Gastrocnemius medialis (tissue), 4 donors: ENCODE data around the gene KAZN. TPM values are rescaled to one million over a fixed set of nuclear protein-coding genes. Genes with fewer than 3 reads are reported as not detected.

Experiments
- ATAC-seq, 2 donors: fragments of 150-250 bp; one replicate each; pipeline ENCODE4 v1.9.1; 2016
- DNase-seq, 2 donors: peaks; one replicate each; pipeline ENCODE4 v3.0.0-alpha.2; 2019
- H3K27ac ChIP-seq, 4 donors: fragments of 200-600 bp; sonication (generic); 1 replicate in 1 of 4; 2 replicates in 3 of 4; pipeline ENCODE4 v1.5.1; 2016 to 2018; ENCODE audit warnings: mild to moderate bottlenecking in 2 of 4, moderate library complexity in 1 of 4
- H3K27me3 ChIP-seq, 3 donors: fragments of 200-600 bp; sonication (generic) in 2 of 3; 1 replicate in 1 of 3; 2 replicates in 2 of 3; pipeline versions ENCODE4 v1.5.1 to v1.6.0; 2016 to 2019; ENCODE audit warnings: mild to moderate bottlenecking in 1 of 3, moderate library complexity in 1 of 3
- H3K36me3 ChIP-seq, 2 donors: fragments of 200-600 bp; sonication (generic) in 1 of 2; one replicate each; pipeline ENCODE4 v1.5.1; 2017 to 2018
- H3K4me1 ChIP-seq, 2 donors: fragments of 200-600 bp; sonication (generic) in 1 of 2; one replicate each; pipeline ENCODE4 v1.5.1; 2016 to 2017; ENCODE audit warnings: mild to moderate bottlenecking in 2 of 2
- H3K4me3 ChIP-seq, 4 donors: fragments of 200-600 bp; sonication (generic) in 3 of 4; 1 replicate in 1 of 4; 2 replicates in 3 of 4; pipeline ENCODE4 v1.5.1; 2016 to 2019; ENCODE audit warnings: mild to moderate bottlenecking in 2 of 4
- H3K9me3 ChIP-seq, 3 donors: fragments of 200-600 bp; sonication (generic) in 2 of 3; 1 replicate in 1 of 3; 2 replicates in 2 of 3; pipeline ENCODE4 v1.5.1; 2016 to 2019
- CTCF ChIP-seq, 5 experiments: fragments of 450-650 bp in 3 of 5; fragments of 200-600 bp in 2 of 5; sonication (generic) in 2 of 5; IDR thresholded peaks in 4 of 5; conservative IDR thresholded peaks in 1 of 5; 1 replicate in 4 of 5; 2 replicates in 1 of 5; pipeline ENCODE4 v1.5.1; 2016 to 2019; ENCODE audit warnings: antibody characterized with exemption in 5 of 5, mild to moderate bottlenecking in 3 of 5, moderate library complexity in 3 of 5
- POLR2A ChIP-seq, 2 donors: fragments of 450-650 bp; IDR thresholded peaks; one replicate each; pipeline ENCODE4 v1.6.1; 2017; ENCODE audit warnings: antibody characterized with exemption in 2 of 2, mild to moderate bottlenecking in 2 of 2, moderate library complexity in 2 of 2
- in situ Hi-C, 4 donors: fragments of 200-750 bp; cut with MboI; loops; one replicate each; pipeline versions ENCODE4 v1.15.0 to v1.8.0; 2017; ENCODE audit warnings: low sequenced_read_pairs in 4 of 4
- intact Hi-C: fragments of 100-400 bp; cut with DNase I; formaldehyde crosslinking; loops from one replicate; pipeline ENCODE4 v1.15.1; 2023; ENCODE audit warnings: low total_unique reads
- total RNA-seq, 4 donors: library from RNA; depleted of rRNA; stranded (reverse); fragments of >200 nt; gene quantifications; one replicate each; pipeline versions ENCODE4 v1.1.0 to v1.2.3, GENCODE V29; 2016

The KAZN gene
- total RNA-seq, 4 donors from 2014 or later = 0.05 to 2.2 (median 1.00) TPM

- ATAC-seq (no peak), DNase-seq (no peak)
- H3K27me3 ChIP-seq = no peaks in the 10 kb centered on the region
- no peak overlapping the region for H3K27ac ChIP-seq
- H3K36me3 ChIP-seq = no peaks in the 10 kb centered on the region
- H3K9me3 ChIP-seq = no peaks in the 10 kb centered on the region
- intact Hi-C loops (no loop called here), in situ Hi-C loops (no loop called here)
- H3K4me3 ChIP-seq = no peak overlapping the region
- no peak for TF ChIP-seq CTCF (IDR thresholded peaks at IDR 0.05 in 4 of 5, conservative IDR thresholded peaks at IDR 0.05 in 1 of 5)
- no peak for TF ChIP-seq POLR2A (IDR thresholded peaks at IDR 0.05)
- no peaks in the 10 kb centered on the region for H3K4me1 ChIP-seq
Observed at GRCh38 chr1:14759042-14759818, 160.7 kb downstream of the KAZN start.

GRCh38 chr1:14759843-14760242 lies 161.4 kb downstream of the KAZN start:
- Histone ChIP-seq H3K4me3 (no peak overlapping the region), H3K27me3 (no peaks in the 10 kb centered on the region), H3K27ac (no peak overlapping the region), H3K9me3 (no peaks in the 10 kb centered on the region), H3K36me3 (no peaks in the 10 kb centered on the region), H3K4me1 (no peaks in the 10 kb centered on the region)
- intact Hi-C loops (no loop called here), in situ Hi-C loops (no loop called here)
- TF ChIP-seq CTCF (IDR thresholded peaks at IDR 0.05 in 4 of 5, conservative IDR thresholded peaks at IDR 0.05 in 1 of 5) (no peak), POLR2A (IDR thresholded peaks at IDR 0.05) (no peak)
- ATAC-seq (no peak), DNase-seq (no peak)

GRCh38 chr1:14760780-14761179 lies 162.3 kb downstream of the KAZN start:
- DNase-seq (no peak), ATAC-seq (no peak)
- intact Hi-C loops = no loop called here
- Histone ChIP-seq H3K4me1 (no peaks in the 10 kb centered on the region), H3K9me3 (no peaks in the 10 kb centered on the region), H3K4me3 (no peak overlapping the region), H3K27me3 (no peaks in the 10 kb centered on the region), H3K36me3 (no peaks in the 10 kb centered on the region), H3K27ac (no peak overlapping the region)
- in situ Hi-C loops = no loop called here
- TF ChIP-seq POLR2A (IDR thresholded peaks at IDR 0.05) (no peak), CTCF (IDR thresholded peaks at IDR 0.05 in 4 of 5, conservative IDR thresholded peaks at IDR 0.05 in 1 of 5) (no peak)

- Histone ChIP-seq H3K27ac (no peak overlapping the region), H3K9me3 (no peaks in the 10 kb centered on the region), H3K27me3 (no peaks in the 10 kb centered on the region), H3K4me3 (no peak overlapping the region), H3K36me3 (no peaks in the 10 kb centered on the region), H3K4me1 (no peaks in the 10 kb centered on the region)
- ATAC-seq (no peak), DNase-seq (no peak)
- intact Hi-C loops = no loop called here
- TF ChIP-seq CTCF (IDR thresholded peaks at IDR 0.05 in 4 of 5, conservative IDR thresholded peaks at IDR 0.05 in 1 of 5) (no peak), POLR2A (IDR thresholded peaks at IDR 0.05) (no peak)
- in situ Hi-C loops = no loop called here
Observed at GRCh38 chr1:14761291-14762153, 163.0 kb downstream of the KAZN start.
